ENCODE measurements around the gene BCAT1.
"Not testable (repeated sequence)": the region's sequence is repeated elsewhere in the genome, so short reads cannot be mapped to it uniquely, and the experiment has no call there.

The BCAT1 gene

DNA sequence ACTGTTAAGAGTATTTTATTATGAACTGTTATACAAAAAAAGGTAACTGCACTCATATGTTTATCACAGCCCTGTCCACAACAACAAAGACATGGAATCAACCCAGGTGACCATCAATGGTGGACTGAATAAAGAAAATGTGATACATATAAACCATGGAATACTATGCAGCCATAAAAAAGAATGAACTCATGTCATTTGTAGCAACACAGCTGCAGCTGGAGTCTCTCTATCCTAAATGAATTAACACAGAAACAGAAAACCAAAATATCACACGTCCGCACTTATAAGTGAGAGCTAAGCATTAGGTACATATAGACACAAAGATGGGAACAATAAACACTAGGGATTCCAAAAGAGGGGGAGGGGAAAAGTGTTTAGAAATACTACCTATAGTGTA, 95.8 kb downstream of the BCAT1 start:
- DNase-seq (ENCODE audit: low read depth), result no peak
- TF ChIP-seq, protein P1, sequence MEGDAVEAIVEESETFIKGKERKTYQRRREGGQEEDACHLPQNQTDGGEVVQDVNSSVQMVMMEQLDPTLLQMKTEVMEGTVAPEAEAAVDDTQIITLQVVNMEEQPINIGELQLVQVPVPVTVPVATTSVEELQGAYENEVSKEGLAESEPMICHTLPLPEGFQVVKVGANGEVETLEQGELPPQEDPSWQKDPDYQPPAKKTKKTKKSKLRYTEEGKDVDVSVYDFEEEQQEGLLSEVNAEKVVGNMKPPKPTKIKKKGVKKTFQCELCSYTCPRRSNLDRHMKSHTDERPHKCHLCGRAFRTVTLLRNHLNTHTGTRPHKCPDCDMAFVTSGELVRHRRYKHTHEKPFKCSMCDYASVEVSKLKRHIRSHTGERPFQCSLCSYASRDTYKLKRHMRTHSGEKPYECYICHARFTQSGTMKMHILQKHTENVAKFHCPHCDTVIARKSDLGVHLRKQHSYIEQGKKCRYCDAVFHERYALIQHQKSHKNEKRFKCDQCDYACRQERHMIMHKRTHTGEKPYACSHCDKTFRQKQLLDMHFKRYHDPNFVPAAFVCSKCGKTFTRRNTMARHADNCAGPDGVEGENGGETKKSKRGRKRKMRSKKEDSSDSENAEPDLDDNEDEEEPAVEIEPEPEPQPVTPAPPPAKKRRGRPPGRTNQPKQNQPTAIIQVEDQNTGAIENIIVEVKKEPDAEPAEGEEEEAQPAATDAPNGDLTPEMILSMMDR (conservative IDR thresholded peaks at IDR 0.05; ENCODE audit: low read depth, low read length), result no peak
- no peak overlapping the region for H3K4me3 ChIP-seq (ENCODE audit: low read length)

GRCh38 chr12:24852420-24852819, 96.5 kb downstream of the BCAT1 start:
- DNase-seq (ENCODE audit: low read depth), result no peak
- TF ChIP-seq, protein P1 (conservative IDR thresholded peaks at IDR 0.05; ENCODE audit: low read depth, low read length), result peak; percentile 50
- no peak overlapping the region for H3K4me3 ChIP-seq (ENCODE audit: low read length)

DNA sequence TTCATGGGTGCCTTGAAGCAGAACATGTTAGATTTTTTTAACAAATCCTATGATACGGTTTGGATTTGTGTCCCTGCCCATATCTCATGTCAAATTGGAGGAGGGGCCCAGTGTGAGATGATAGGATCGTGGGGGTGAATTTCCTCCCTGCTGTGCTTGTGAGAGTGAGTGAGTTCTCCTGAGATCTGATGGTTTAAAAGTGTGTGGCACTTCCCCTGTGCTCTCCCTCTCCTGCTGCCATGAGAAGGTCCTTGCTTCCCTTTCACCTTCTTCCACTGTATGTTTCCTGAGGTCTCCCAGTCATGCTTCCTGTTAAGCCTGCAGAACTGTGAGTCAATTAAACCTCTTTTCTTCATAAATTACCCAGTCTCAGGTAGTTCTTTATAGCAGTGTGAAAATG, 97.0 kb downstream of the BCAT1 start:
- DNase-seq (ENCODE audit: low read depth), result not testable (repeated sequence)

DNA sequence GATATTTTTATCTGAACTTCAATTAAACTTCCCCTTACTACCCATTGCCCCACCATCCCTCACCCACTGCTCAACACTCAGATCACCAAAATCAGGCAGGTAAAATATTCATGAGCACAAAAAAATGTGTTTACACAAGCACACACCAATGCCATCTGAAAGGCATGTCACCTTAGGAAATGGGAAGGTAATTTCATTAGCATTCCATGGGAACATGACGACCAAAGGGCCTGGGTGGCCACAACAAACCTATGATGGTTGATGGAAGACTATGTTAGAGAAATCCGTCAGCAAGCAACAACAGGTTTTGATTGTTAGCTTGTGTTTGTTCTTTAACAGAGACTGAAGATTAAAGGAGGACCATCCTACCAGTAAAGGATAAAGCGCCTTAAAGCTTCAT, 97.6 kb downstream of the BCAT1 start:
- no peak for DNase-seq (ENCODE audit: low read depth)
- no peak overlapping the region for H3K4me3 ChIP-seq (ENCODE audit: low read length)
- TF ChIP-seq, protein P1 (conservative IDR thresholded peaks at IDR 0.05; ENCODE audit: low read depth, low read length), result no peak

More for the DNA sequence above, 97.0 kb downstream of the BCAT1 start:
- not testable (repeated sequence) for H3K4me3 ChIP-seq (ENCODE audit: low read length)

DNA sequence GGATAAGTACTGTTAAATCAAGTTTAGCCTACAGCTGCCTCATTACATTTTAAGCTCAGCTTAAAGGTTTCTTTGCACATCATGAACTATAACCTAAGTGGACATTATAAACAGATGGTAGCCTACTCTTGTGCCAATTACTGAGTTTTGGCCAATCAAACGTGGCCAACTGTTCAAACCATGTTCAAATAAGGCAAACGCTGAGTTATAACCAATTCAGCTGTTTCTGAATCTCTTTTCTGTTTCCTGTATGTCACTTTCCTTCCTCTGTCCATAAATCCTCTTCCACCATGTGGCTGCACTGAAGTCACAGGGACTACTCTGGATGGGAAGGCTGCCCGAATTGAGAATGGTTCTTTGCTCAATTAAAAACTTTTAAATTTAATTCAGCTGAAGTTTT, 98.4 kb downstream of the BCAT1 start:
- DNase-seq (ENCODE audit: low read depth), result no peak
- H3K4me3 ChIP-seq (ENCODE audit: low read length), result no peak overlapping the region
- TF ChIP-seq, protein P1 (conservative IDR thresholded peaks at IDR 0.05; ENCODE audit: low read depth, low read length), result no peak

DNA sequence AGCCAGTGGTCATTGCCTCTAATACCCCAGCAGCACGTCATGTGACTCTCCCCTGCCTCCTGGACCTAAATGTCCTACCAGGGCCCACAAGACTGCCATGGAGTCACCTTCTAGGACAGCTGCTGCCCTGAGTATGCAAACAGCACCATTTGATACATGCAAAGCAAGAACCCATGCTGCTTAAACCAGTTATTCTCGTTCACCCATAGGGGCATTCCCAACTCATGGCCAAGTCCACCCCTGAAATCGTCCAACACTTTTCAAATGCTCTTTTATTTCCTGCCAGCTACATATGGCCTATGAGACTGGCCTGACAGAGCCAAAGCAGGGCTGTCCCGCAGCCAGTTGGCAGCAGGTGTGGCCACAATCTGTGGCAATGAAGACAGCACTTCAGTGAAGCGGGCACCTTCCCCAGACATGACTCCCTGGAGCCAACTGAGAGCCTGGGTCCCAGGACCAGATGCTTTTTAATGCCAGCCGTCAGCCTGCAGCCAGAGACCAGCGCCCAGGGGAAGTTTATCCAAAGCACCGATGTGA, 99.9 kb downstream of the BCAT1 start:
- no peak for DNase-seq (ENCODE audit: low read depth)
- TF ChIP-seq, protein P1 (conservative IDR thresholded peaks at IDR 0.05; ENCODE audit: low read depth, low read length), result no peak
- no peak overlapping the region for H3K4me3 ChIP-seq (ENCODE audit: low read length)

DNA sequence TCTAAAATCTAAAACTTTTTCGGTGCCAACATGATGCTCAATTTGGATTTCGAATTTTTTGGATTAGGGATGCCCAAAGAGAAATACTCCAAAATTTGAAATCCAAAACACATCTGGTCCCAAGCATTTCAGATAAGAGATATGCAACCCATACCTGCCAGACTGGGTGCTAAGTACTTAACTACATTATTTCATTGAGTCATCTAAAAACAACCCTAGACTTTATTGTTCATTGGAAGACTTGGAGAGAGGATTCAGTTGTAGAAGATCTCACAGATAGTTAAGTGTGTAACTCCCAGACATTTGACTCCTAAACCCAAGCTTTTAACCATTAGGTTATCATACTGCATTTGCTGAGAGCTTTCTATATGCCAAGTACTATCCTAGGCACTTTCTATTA, 102.2 kb downstream of the BCAT1 start:
- DNase-seq (ENCODE audit: low read depth), result no peak
- TF ChIP-seq, protein P1 (conservative IDR thresholded peaks at IDR 0.05; ENCODE audit: low read depth, low read length), result no peak
- no peak overlapping the region for H3K4me3 ChIP-seq (ENCODE audit: low read length)

DNA sequence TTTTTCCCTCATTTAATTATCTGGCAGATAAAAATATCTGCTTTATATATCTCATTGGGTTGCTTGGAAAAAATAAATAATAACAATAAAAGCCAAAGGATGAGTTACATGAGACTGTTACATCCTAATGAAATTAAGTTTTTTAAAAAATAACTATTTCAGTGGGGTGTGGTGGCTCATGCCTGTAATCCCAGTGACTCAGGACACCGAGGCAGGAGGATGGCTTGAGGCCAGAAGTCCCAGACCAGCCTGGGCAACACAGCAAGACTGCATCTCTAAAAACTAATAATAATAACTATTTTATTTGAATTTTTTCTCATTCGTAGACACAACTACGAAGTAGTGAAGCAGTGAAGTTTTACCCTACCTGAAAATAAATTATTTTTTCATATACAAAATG, 103.3 kb downstream of the BCAT1 start:
- TF ChIP-seq, protein P1 (conservative IDR thresholded peaks at IDR 0.05; ENCODE audit: low read depth, low read length), result no peak
- no peak for DNase-seq (ENCODE audit: low read depth)
- H3K4me3 ChIP-seq (ENCODE audit: low read length), result no peak overlapping the region

All from retinal pigment epithelial cell (primary cell).